ENCODE results near the gene AOPEP. TPM values are rescaled to one million over a fixed set of nuclear protein-coding genes. Genes with fewer than 3 reads are reported as not detected.

AOPEP gene
- polyA plus RNA-seq, 1 donor from 2014 or later = 10.0 TPM

DNA sequence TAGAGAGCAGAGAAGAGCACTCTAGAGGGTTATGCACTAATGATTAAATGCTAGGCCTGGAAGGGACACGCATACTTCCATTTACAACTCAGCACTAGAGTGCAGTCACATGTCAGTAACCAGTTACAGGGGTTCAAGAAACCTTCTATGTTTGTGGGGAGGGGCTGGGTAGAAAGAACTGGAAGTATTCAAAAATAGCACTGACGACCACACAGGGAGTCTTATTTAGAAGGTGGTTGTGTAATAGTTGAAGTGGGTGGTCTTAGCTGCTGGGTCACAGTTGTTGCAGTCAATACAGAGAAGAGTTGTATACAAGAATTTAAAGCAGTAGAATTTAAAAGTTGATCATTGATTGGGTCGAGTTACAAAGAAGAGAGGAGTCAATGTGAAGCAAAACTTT is 15.4 kb downstream of the AOPEP start:
- Histone ChIP-seq H3K9me2 (ENCODE audit: insufficient read depth, low read length) (no peaks in the 10 kb centered on the region), H3K36me3 (ENCODE audit: insufficient read depth, low read length) (no peaks in the 10 kb centered on the region), H3F3A (ENCODE audit: insufficient read depth, low read length, poor library complexity, severe bottlenecking) (no peaks in the 10 kb centered on the region), H3K79me2 (replicated peaks; ENCODE audit: insufficient read depth, low read length) (no peaks in the 10 kb centered on the region), H3K9ac (ENCODE audit: low read length) (no peak overlapping the region), H3K4me3 (ENCODE audit: low read length) (no peak overlapping the region), H3K4me2 (ENCODE audit: low read length) (no peak overlapping the region), H3K27me3 (ENCODE audit: insufficient read depth, low read depth, low read length) (no peaks in the 10 kb centered on the region), H4K20me1 (ENCODE audit: insufficient read depth) (no peaks in the 10 kb centered on the region), H2AFZ (ENCODE audit: low read depth, low read length) (no peak overlapping the region), H3K27ac (ENCODE audit: low read length) (no peak overlapping the region), H3K9me3 (ENCODE audit: low read length) (no peaks in the 10 kb centered on the region)
- TF ChIP-seq, protein P1, sequence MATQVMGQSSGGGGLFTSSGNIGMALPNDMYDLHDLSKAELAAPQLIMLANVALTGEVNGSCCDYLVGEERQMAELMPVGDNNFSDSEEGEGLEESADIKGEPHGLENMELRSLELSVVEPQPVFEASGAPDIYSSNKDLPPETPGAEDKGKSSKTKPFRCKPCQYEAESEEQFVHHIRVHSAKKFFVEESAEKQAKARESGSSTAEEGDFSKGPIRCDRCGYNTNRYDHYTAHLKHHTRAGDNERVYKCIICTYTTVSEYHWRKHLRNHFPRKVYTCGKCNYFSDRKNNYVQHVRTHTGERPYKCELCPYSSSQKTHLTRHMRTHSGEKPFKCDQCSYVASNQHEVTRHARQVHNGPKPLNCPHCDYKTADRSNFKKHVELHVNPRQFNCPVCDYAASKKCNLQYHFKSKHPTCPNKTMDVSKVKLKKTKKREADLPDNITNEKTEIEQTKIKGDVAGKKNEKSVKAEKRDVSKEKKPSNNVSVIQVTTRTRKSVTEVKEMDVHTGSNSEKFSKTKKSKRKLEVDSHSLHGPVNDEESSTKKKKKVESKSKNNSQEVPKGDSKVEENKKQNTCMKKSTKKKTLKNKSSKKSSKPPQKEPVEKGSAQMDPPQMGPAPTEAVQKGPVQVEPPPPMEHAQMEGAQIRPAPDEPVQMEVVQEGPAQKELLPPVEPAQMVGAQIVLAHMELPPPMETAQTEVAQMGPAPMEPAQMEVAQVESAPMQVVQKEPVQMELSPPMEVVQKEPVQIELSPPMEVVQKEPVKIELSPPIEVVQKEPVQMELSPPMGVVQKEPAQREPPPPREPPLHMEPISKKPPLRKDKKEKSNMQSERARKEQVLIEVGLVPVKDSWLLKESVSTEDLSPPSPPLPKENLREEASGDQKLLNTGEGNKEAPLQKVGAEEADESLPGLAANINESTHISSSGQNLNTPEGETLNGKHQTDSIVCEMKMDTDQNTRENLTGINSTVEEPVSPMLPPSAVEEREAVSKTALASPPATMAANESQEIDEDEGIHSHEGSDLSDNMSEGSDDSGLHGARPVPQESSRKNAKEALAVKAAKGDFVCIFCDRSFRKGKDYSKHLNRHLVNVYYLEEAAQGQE (IDR thresholded peaks at IDR 0.05; ENCODE audit: borderline replicate concordance) = no peak
- no peak for TF ChIP-seq TAF1 (IDR thresholded peaks at IDR 0.05; ENCODE audit: low read depth)
- no peak for TF ChIP-seq EZH2 (IDR thresholded peaks at IDR 0.05; ENCODE audit: borderline replicate concordance, insufficient read depth, low read length, poor library complexity, severe bottlenecking)
- TF ChIP-seq POLR2AphosphoS5 (IDR thresholded peaks at IDR 0.05) = no peak
- no peak for TF ChIP-seq SMC3 (conservative IDR thresholded peaks at IDR 0.05; ENCODE audit: poor library complexity)
- no peak for TF ChIP-seq RAD21 (conservative IDR thresholded peaks at IDR 0.05)
- no peak for TF ChIP-seq EP300 (conservative IDR thresholded peaks at IDR 0.05; ENCODE audit: poor library complexity, severe bottlenecking)
- TF ChIP-seq, protein P2, sequence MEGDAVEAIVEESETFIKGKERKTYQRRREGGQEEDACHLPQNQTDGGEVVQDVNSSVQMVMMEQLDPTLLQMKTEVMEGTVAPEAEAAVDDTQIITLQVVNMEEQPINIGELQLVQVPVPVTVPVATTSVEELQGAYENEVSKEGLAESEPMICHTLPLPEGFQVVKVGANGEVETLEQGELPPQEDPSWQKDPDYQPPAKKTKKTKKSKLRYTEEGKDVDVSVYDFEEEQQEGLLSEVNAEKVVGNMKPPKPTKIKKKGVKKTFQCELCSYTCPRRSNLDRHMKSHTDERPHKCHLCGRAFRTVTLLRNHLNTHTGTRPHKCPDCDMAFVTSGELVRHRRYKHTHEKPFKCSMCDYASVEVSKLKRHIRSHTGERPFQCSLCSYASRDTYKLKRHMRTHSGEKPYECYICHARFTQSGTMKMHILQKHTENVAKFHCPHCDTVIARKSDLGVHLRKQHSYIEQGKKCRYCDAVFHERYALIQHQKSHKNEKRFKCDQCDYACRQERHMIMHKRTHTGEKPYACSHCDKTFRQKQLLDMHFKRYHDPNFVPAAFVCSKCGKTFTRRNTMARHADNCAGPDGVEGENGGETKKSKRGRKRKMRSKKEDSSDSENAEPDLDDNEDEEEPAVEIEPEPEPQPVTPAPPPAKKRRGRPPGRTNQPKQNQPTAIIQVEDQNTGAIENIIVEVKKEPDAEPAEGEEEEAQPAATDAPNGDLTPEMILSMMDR (IDR thresholded peaks at IDR 0.05; ENCODE audit: poor library complexity, severe bottlenecking) = no peak
- no peak for TF ChIP-seq MXI1 (conservative IDR thresholded peaks at IDR 0.05; ENCODE audit: poor library complexity, severe bottlenecking)

DNA sequence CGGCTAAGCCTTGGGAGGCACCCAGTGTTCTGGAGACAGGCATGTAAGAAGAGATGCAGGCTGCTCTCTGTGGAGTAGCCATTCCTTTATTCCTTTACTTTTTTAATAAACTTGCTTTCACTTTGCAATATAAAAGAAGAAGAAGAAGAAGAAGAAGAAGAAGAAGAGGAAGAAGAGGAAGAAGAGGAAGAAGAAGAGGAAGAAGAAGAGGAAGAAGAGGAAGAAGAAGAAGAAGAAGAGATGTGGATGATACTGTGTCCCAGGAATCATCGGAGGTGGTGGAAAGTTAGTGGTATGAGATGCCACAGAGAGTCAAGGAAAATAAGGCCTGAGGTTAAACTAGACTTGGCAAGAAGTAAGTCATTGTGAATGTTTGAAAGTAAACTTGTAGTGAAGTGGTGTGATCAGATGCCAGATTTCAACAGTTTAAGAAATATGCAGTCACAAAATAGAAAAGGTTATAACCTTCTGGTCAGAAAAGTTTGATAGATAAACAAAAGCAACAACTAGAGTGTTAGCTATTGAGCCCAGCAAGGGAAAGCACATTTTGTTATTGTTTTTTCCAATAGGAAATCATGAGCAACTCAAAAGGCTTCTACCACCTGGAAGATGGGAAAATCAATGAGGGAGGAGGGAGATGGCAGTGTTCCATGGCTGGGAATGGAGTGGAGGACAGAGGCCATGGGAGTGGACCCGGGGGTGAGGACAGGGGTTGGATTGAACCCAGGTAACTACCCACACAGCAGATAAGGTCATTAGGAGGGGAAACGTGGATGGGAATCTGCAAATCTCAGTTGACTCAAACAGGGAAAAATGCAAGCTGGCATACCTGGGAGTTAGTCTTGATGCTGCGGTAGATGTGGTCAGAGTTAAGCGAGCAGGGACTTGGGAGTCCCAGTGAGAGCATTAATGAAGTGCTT is 16.8 kb downstream of the AOPEP start:
- Histone ChIP-seq H2AFZ (ENCODE audit: low read depth, low read length) (no peak overlapping the region), H3K9me2 (ENCODE audit: insufficient read depth, low read length) (no peaks in the 10 kb centered on the region), H3K36me3 (ENCODE audit: insufficient read depth, low read length) (no peaks in the 10 kb centered on the region), H3K27ac (ENCODE audit: low read length) (no peak overlapping the region), H3K4me3 (ENCODE audit: low read length) (no peak overlapping the region), H3K9me3 (ENCODE audit: low read length) (no peaks in the 10 kb centered on the region), H3F3A (ENCODE audit: insufficient read depth, low read length, poor library complexity, severe bottlenecking) (no peaks in the 10 kb centered on the region), H3K27me3 (ENCODE audit: insufficient read depth, low read depth, low read length) (no peaks in the 10 kb centered on the region), H3K79me2 (replicated peaks; ENCODE audit: insufficient read depth, low read length) (no peaks in the 10 kb centered on the region), H3K9ac (ENCODE audit: low read length) (no peak overlapping the region), H4K20me1 (ENCODE audit: insufficient read depth) (no peaks in the 10 kb centered on the region), H3K4me2 (ENCODE audit: low read length) (no peak overlapping the region)
- TF ChIP-seq, protein P1 (IDR thresholded peaks at IDR 0.05; ENCODE audit: borderline replicate concordance) = no peak
- TF ChIP-seq EZH2 (IDR thresholded peaks at IDR 0.05; ENCODE audit: borderline replicate concordance, insufficient read depth, low read length, poor library complexity, severe bottlenecking) (no peak), POLR2AphosphoS5 (IDR thresholded peaks at IDR 0.05) (no peak), RAD21 (conservative IDR thresholded peaks at IDR 0.05) (no peak)
